Loucy (cell line): Measurements from ENCODE around the gene EZR.

Source experiments
- H2AFZ ChIP-seq: fragments of 200-600 bp; sonication (generic); 2 replicates; pipeline ENCODE4 v1.6.0; 2016; ENCODE audit warnings: antibody characterized with exemption, mild to moderate bottlenecking, low read length, moderate library complexity
- H3F3A ChIP-seq: fragments of 200-600 bp; 2 replicates; pipeline ENCODE4 v1.6.0; 2016; ENCODE audit warnings: antibody characterized with exemption, low read depth, mild to moderate bottlenecking
- H3K27me3 ChIP-seq: fragments of 200-600 bp; sonication (generic); 2 replicates; pipeline ENCODE4 v1.6.1; 2014; ENCODE audit warnings: low read length, mild to moderate bottlenecking; ENCODE audit not compliant: insufficient read depth, poor library complexity, severe bottlenecking
- H3K36me3 ChIP-seq: fragments of 200-600 bp; sonication (generic); 2 replicates; pipeline ENCODE4 v1.6.1; 2016; ENCODE audit warnings: low read length; ENCODE audit not compliant: insufficient read depth
- H3K4me1 ChIP-seq: fragments of 200-600 bp; sonication (generic); 2 replicates; pipeline ENCODE4 v1.5.1; 2014; ENCODE audit warnings: low read length, mild to moderate bottlenecking; ENCODE audit not compliant: insufficient read depth, poor library complexity, severe bottlenecking
- H3K4me2 ChIP-seq: fragments of 200-600 bp; sonication (generic); 2 replicates; pipeline ENCODE4 v1.6.0; 2014; ENCODE audit warnings: antibody characterized with exemption, low read length, low read depth, mild to moderate bottlenecking; ENCODE audit not compliant: poor library complexity, severe bottlenecking
- H3K4me3 ChIP-seq: fragments of 200-600 bp; sonication (generic); 2 replicates; pipeline ENCODE4 v1.5.1; 2014; ENCODE audit warnings: low read length, mild to moderate bottlenecking, mixed read lengths; ENCODE audit not compliant: poor library complexity, severe bottlenecking
- H3K79me2 ChIP-seq: fragments of 200-600 bp; sonication (generic); 2 replicates; pipeline ENCODE4 v1.6.1; 2014; ENCODE audit warnings: low read length; ENCODE audit not compliant: insufficient read depth
- H3K9ac ChIP-seq: fragments of 200-600 bp; sonication (generic); 2 replicates; pipeline ENCODE4 v1.6.0; 2014; ENCODE audit warnings: mild to moderate bottlenecking, low read depth, low read length, moderate library complexity; ENCODE audit not compliant: poor library complexity, severe bottlenecking
- H3K9me2 ChIP-seq: fragments of 200-600 bp; sonication (generic); replicated peaks from 2 replicates; pipeline ENCODE4 v1.6.1; 2016; ENCODE audit warnings: low read depth, low read length, mixed read lengths
- H3K9me3 ChIP-seq: fragments of 200-600 bp; sonication (generic); 2 replicates; pipeline ENCODE4 v1.6.1; 2014; ENCODE audit warnings: mild to moderate bottlenecking, antibody characterized with exemption, low read length, low read depth; ENCODE audit not compliant: insufficient read depth
- H4K20me1 ChIP-seq: fragments of 200-600 bp; sonication (generic); 2 replicates; pipeline ENCODE4 v1.6.0; 2014; ENCODE audit warnings: antibody characterized with exemption, low read length, mild to moderate bottlenecking; ENCODE audit not compliant: insufficient read depth, poor library complexity, severe bottlenecking
- CTCF ChIP-seq: fragments of 200-600 bp; sonication (generic); conservative IDR thresholded peaks from 2 replicates; pipeline ENCODE4 v1.5.1; 2014; ENCODE audit warnings: mild to moderate bottlenecking, antibody characterized with exemption, low read length
- EZH2phosphoT487 ChIP-seq: fragments of 200-600 bp; IDR thresholded peaks from 2 replicates; pipeline ENCODE4 v1.6.1; 2018; ENCODE audit warnings: antibody characterized with exemption, mild to moderate bottlenecking, moderate library complexity, borderline replicate concordance

Gene EZR

GRCh38 chr6:158737710-158738615 is 81.2 kb downstream of the EZR start:
- Histone ChIP-seq H3K4me2 (no peak overlapping the region), H2AFZ (no peak overlapping the region), H3K4me1 (no peaks in the 10 kb centered on the region)

GRCh38 chr6:158737082-158737709 is 82.0 kb downstream of the EZR start:
- no peaks in the 10 kb centered on the region for H3F3A ChIP-seq
- H3K4me1 ChIP-seq: no peaks in the 10 kb centered on the region
- H2AFZ ChIP-seq: no peak overlapping the region
- H3K9me2 ChIP-seq: no peaks in the 10 kb centered on the region
- no peaks in the 10 kb centered on the region for H3K36me3 ChIP-seq
- no peaks in the 10 kb centered on the region for H4K20me1 ChIP-seq
- TF ChIP-seq CTCF: no peak
- TF ChIP-seq EZH2phosphoT487: no peak
- H3K4me3 ChIP-seq: no peak overlapping the region
- no peak overlapping the region for H3K4me2 ChIP-seq
- no peaks in the 10 kb centered on the region for H3K27me3 ChIP-seq
- H3K9ac ChIP-seq: no peak overlapping the region
- peaks cover 4% of the 10 kb centered on the region; the same call in 1 of the 2 replicates for H3K9me3 ChIP-seq
- no peaks in the 10 kb centered on the region for H3K79me2 ChIP-seq

More at GRCh38 chr6:158737710-158738615, 81.2 kb downstream of the EZR start:
- Histone ChIP-seq H3K36me3 (no peaks in the 10 kb centered on the region), H3K79me2 (no peaks in the 10 kb centered on the region), H3F3A (no peaks in the 10 kb centered on the region), H3K4me3 (no peak overlapping the region), H3K9me2 (no peaks in the 10 kb centered on the region), H3K27me3 (no peaks in the 10 kb centered on the region), H4K20me1 (no peaks in the 10 kb centered on the region), H3K9ac (no peak overlapping the region), H3K9me3 (peaks cover 4% of the 10 kb centered on the region; the same call in 1 of the 2 replicates)
- TF ChIP-seq EZH2phosphoT487 (no peak), CTCF (no peak)

GRCh38 chr6:158735009-158735408 is 84.2 kb downstream of the EZR start:
- no peak overlapping the region for H3K9ac ChIP-seq

More at GRCh38 chr6:158735009-158735408, 84.2 kb downstream of the EZR start:
- Histone ChIP-seq H3K9me2 (no peaks in the 10 kb centered on the region), H3F3A (no peaks in the 10 kb centered on the region), H3K4me3 (no peak overlapping the region), H3K4me2 (no peak overlapping the region), H2AFZ (no peak overlapping the region), H3K4me1 (no peaks in the 10 kb centered on the region), H3K27me3 (no peaks in the 10 kb centered on the region), H3K9me3 (peaks cover 4% of the 10 kb centered on the region; the same call in 1 of the 2 replicates), H4K20me1 (no peaks in the 10 kb centered on the region), H3K79me2 (no peaks in the 10 kb centered on the region), H3K36me3 (no peaks in the 10 kb centered on the region)
- no peak for TF ChIP-seq CTCF
- TF ChIP-seq EZH2phosphoT487: no peak
